GM12873 (cell line): ENCODE data around the gene PTH2.
A peak's percentile ranks its signal among the peaks of the same experiment; 100 is the strongest.

Source experiments
- CTCF ChIP-seq: IDR thresholded peaks from 2 replicates; pipeline ENCODE4 v1.5.1; 2012; ENCODE audit warnings: low read depth, mild to moderate bottlenecking, moderate library complexity, low read length, control low read depth; ENCODE audit not compliant: insufficient read depth; ENCODE audit errors: missing control alignments

Gene PTH2

GRCh38 chr19:49391581-49392399 lies 31.5 kb downstream of the PTH2 start:
- TF ChIP-seq CTCF: peak; percentile 91

- TF ChIP-seq CTCF: no peak
Measured at GRCh38 chr19:49390929-49391359, 32.3 kb downstream of the PTH2 start.

- no peak for TF ChIP-seq CTCF
Measured at GRCh38 chr19:49390131-49390928, 32.9 kb downstream of the PTH2 start.

GRCh38 chr19:49389406-49389805 lies 33.8 kb downstream of the PTH2 start:
- TF ChIP-seq CTCF: no peak

GRCh38 chr19:49387936-49388372 lies 35.3 kb downstream of the PTH2 start, which contains the start of gene KASH5:
TSS of gene KASH5 (plus strand) at chr19:49388249. CDS start at chr19:49390884, 2,635 bp downstream.
- TF ChIP-seq CTCF: no peak

- no peak for TF ChIP-seq CTCF
Measured at GRCh38 chr19:49383599-49383998, 39.6 kb downstream of the PTH2 start.

GRCh38 chr19:49382639-49383038 lies 40.6 kb downstream of the PTH2 start:
- no peak for TF ChIP-seq CTCF
